Fibroblast of skin of left quadriceps (primary cell): Measurements from ENCODE around the gene NAV1.
A peak's percentile ranks its signal among the peaks of the same experiment; 100 is the strongest.

ENCODE experiments used
- DNase-seq, 2 experiments: peaks; one replicate each; pipeline ENCODE4 v3.0.0-alpha.2; 2013; ENCODE audit warnings: low read depth in 2 of 2

Gene NAV1

GRCh38 chr1:201503397-201504176, 35.3 kb upstream of the NAV1 start:
- peak; percentile 98 for DNase-seq

- DNase-seq: no peak
Measured at GRCh38 chr1:201504179-201504631, 34.7 kb upstream of the NAV1 start.

- DNase-seq: no peak
Measured at GRCh38 chr1:201504799-201505502, 34.0 kb upstream of the NAV1 start.

- DNase-seq: peak in 1 of 2 experiments; percentile 44
Measured at GRCh38 chr1:201505503-201505890, 33.4 kb upstream of the NAV1 start.

- no peak for DNase-seq
Measured at GRCh38 chr1:201506092-201506491, 32.8 kb upstream of the NAV1 start.

GRCh38 chr1:201506557-201507359, 32.2 kb upstream of the NAV1 start, which contains the start of gene CSRP1:
TSS of gene CSRP1 (minus strand) at chr1:201507123. CDS start at chr1:201496303, 10,820 bp downstream.
- peak; percentile 69 to 72 for DNase-seq

- DNase-seq: no peak
Measured at GRCh38 chr1:201507360-201507675, 31.6 kb upstream of the NAV1 start.

- DNase-seq: no peak
Measured at GRCh38 chr1:201508809-201509208, 30.1 kb upstream of the NAV1 start.

- no peak for DNase-seq
Measured at GRCh38 chr1:201509601-201510374, 29.1 kb upstream of the NAV1 start.

GRCh38 chr1:201510734-201511133, 28.2 kb upstream of the NAV1 start:
- no peak for DNase-seq

- DNase-seq: no peak
Measured at GRCh38 chr1:201511396-201511940, 27.5 kb upstream of the NAV1 start.

- no peak for DNase-seq
Measured at GRCh38 chr1:201511941-201512539, 26.9 kb upstream of the NAV1 start.

- no peak for DNase-seq
Measured at GRCh38 chr1:201513498-201514243, 25.3 kb upstream of the NAV1 start.

- DNase-seq: no peak
Measured at GRCh38 chr1:201514466-201514865, 24.5 kb upstream of the NAV1 start.

GRCh38 chr1:201515062-201515750, 23.7 kb upstream of the NAV1 start:
- DNase-seq: no peak

- DNase-seq: no peak
Measured at GRCh38 chr1:201515895-201516294, 23.0 kb upstream of the NAV1 start.

- no peak for DNase-seq
Measured at GRCh38 chr1:201516511-201517127, 22.3 kb upstream of the NAV1 start.

- no peak for DNase-seq
Measured at GRCh38 chr1:201517631-201518030, 21.3 kb upstream of the NAV1 start.

- DNase-seq: no peak
Measured at GRCh38 chr1:201518071-201518470, 20.9 kb upstream of the NAV1 start.
